Epithelial cell of esophagus (primary cell): ENCODE measurements around the gene DCUN1D5.

Experiments used
- DNase-seq: peaks from one replicate; pipeline ENCODE4 v3.0.0; 2010; ENCODE audit warnings: low read depth
- H3K4me3 ChIP-seq: 2 replicates; pipeline ENCODE4 v1.5.1; 2011; ENCODE audit warnings: mild to moderate bottlenecking, low read length, control low read depth
- CTCF ChIP-seq: IDR thresholded peaks from 2 replicates; pipeline ENCODE4 v1.5.1; 2011; ENCODE audit warnings: low read depth, mild to moderate bottlenecking, low read length, control low read depth, inconsistent platforms; ENCODE audit not compliant: insufficient read depth; ENCODE audit errors: missing control alignments

The DCUN1D5 gene

GRCh38 chr11:103109818-103110388 lies 17.9 kb upstream of the DCUN1D5 start:
- DNase-seq, result no peak
- no peak for TF ChIP-seq CTCF
- H3K4me3 ChIP-seq, result peak overlapping the region; percentile 85

GRCh38 chr11:103108933-103109817 lies 17.2 kb upstream of the DCUN1D5 start, which contains the start of gene DYNC2H1:
Gene DYNC2H1, plus strand, starts transcription at chr11:103109426. Its CDS starts 149 bp downstream, at chr11:103109575.
- peak; percentile 54 for TF ChIP-seq CTCF
- peak; percentile 95 for DNase-seq
- peak within 1 kb of the TSS; percentile 85 for H3K4me3 ChIP-seq

GRCh38 chr11:103097279-103097678 lies 5.3 kb upstream of the DCUN1D5 start:
- no peak for DNase-seq
- no peak overlapping the region for H3K4me3 ChIP-seq
- TF ChIP-seq CTCF, result no peak

- DNase-seq, result peak; percentile 56
Observed at GRCh38 chr11:103091064-103091800, 728 bp downstream of the DCUN1D5 start.

GRCh38 chr11:103086461-103086860 lies 5.5 kb downstream of the DCUN1D5 start:
- no peak for TF ChIP-seq CTCF
- no peak overlapping the region for H3K4me3 ChIP-seq
- peak; percentile 37 for DNase-seq

More at GRCh38 chr11:103091064-103091800, 728 bp downstream of the DCUN1D5 start:
- peak overlapping the region; percentile 85 for H3K4me3 ChIP-seq
- TF ChIP-seq CTCF, result no peak

GRCh38 chr11:103085758-103086365 lies 6.1 kb downstream of the DCUN1D5 start:
- no peak for DNase-seq
- H3K4me3 ChIP-seq, result no peak overlapping the region

More at GRCh38 chr11:103085758-103086365, 6.1 kb downstream of the DCUN1D5 start:
- no peak for TF ChIP-seq CTCF
